Upper lobe of right lung (tissue), 1 donor: Measurements from ENCODE around the gene MPDZ. TPM values are rescaled to one million over a fixed set of nuclear protein-coding genes. Genes with fewer than 3 reads are reported as not detected.

Experiments
- ATAC-seq: fragments of 200-7000 bp; cut with Tn5 transposase; one replicate; pipeline ENCODE4 v1.9.1; 2020; ENCODE audit warnings: mild to moderate bottlenecking, moderate library complexity
- DNase-seq: peaks from one replicate; pipeline ENCODE4 v3.0.0-alpha.2; 2020
- H3K27ac ChIP-seq: fragments of 200-600 bp; one replicate; pipeline ENCODE4 v1.8.0; 2022
- H3K27me3 ChIP-seq: fragments of 200-600 bp; one replicate; pipeline ENCODE4 v1.8.0; 2022; ENCODE audit warnings: mild to moderate bottlenecking
- H3K36me3 ChIP-seq: fragments of 200-600 bp; one replicate; pipeline ENCODE4 v1.8.0; 2022
- H3K4me1 ChIP-seq: fragments of 200-600 bp; one replicate; pipeline ENCODE4 v1.8.0; 2022
- H3K4me3 ChIP-seq: fragments of 200-600 bp; one replicate; pipeline ENCODE4 v1.8.0; 2022; ENCODE audit warnings: mild to moderate bottlenecking
- H3K9me3 ChIP-seq: fragments of 200-600 bp; one replicate; pipeline ENCODE4 v1.8.0; 2022
- CTCF ChIP-seq: fragments of 200-600 bp; IDR thresholded peaks from one replicate; pipeline ENCODE4 v1.8.0; 2022; ENCODE audit warnings: antibody characterized with exemption
- intact Hi-C: fragments of 100-400 bp; cut with DNase I; formaldehyde crosslinking; loops from one replicate; pipeline ENCODE4 v1.11.0; 2022
- total RNA-seq: library from RNA; stranded (reverse); fragmentation: NEBNext Ultra II Directional; extraction: Animal tissue kit (Norgen Biotek cat#: 25700); gene quantifications from one replicate; pipeline ENCODE4 v1.2.1, GENCODE V29; 2021
- donor health status: DM: no; HTN: yes; CAD: no; lungs with severe emphysema.

MPDZ gene
- total RNA-seq, 1 donor from 2014 or later: 37.8 TPM

GRCh38 chr9:13131416-13131815, 148.1 kb downstream of the MPDZ start:
- Histone ChIP-seq H3K4me1 (no peaks in the 10 kb centered on the region), H3K4me3 (no peak overlapping the region), H3K27ac (no peak overlapping the region), H3K36me3 (peaks cover 27% of the 10 kb centered on the region), H3K27me3 (no peaks in the 10 kb centered on the region), H3K9me3 (no peaks in the 10 kb centered on the region)
- no peak for TF ChIP-seq CTCF
- no peak for ATAC-seq
- DNase-seq: no peak
- intact Hi-C loops: no loop called here

- intact Hi-C loops: no loop called here
- no peaks in the 10 kb centered on the region for H3K4me1 ChIP-seq
- no peak for TF ChIP-seq CTCF
- DNase-seq (no peak), ATAC-seq (no peak)
- H3K4me3 ChIP-seq: no peak overlapping the region
- peaks cover 30% of the 10 kb centered on the region for H3K36me3 ChIP-seq
- no peak overlapping the region for H3K27ac ChIP-seq
- H3K9me3 ChIP-seq: no peaks in the 10 kb centered on the region
- H3K27me3 ChIP-seq: no peaks in the 10 kb centered on the region
Measured at GRCh38 chr9:13128266-13128860, 151.1 kb downstream of the MPDZ start.

GRCh38 chr9:13127131-13127530, 152.4 kb downstream of the MPDZ start:
- Histone ChIP-seq H3K4me1 (no peaks in the 10 kb centered on the region), H3K4me3 (no peak overlapping the region), H3K9me3 (no peaks in the 10 kb centered on the region), H3K27me3 (no peaks in the 10 kb centered on the region), H3K27ac (no peak overlapping the region), H3K36me3 (peaks cover 37% of the 10 kb centered on the region)
- TF ChIP-seq CTCF: no peak
- DNase-seq (no peak), ATAC-seq (no peak)
- intact Hi-C loops: no loop called here

- DNase-seq (no peak), ATAC-seq (no peak)
- no peaks in the 10 kb centered on the region for H3K4me1 ChIP-seq
- peaks cover 52% of the 10 kb centered on the region for H3K36me3 ChIP-seq
- H3K27ac ChIP-seq: no peak overlapping the region
- no peaks in the 10 kb centered on the region for H3K9me3 ChIP-seq
- no peak for TF ChIP-seq CTCF
- H3K27me3 ChIP-seq: no peaks in the 10 kb centered on the region
- H3K4me3 ChIP-seq: no peak overlapping the region
- intact Hi-C loops: no loop called here
Measured at GRCh38 chr9:13125261-13125660, 154.2 kb downstream of the MPDZ start.

- Histone ChIP-seq H3K4me1 (no peaks in the 10 kb centered on the region), H3K27me3 (no peaks in the 10 kb centered on the region), H3K4me3 (no peak overlapping the region), H3K9me3 (no peaks in the 10 kb centered on the region), H3K27ac (no peak overlapping the region), H3K36me3 (peaks cover 52% of the 10 kb centered on the region)
- no peak for DNase-seq
- no peak for TF ChIP-seq CTCF
- intact Hi-C loops: no loop called here
- no peak for ATAC-seq
Measured at GRCh38 chr9:13122756-13123369, 156.6 kb downstream of the MPDZ start.
